ENCODE data around the gene CDIP1. TPM values are rescaled to one million over a fixed set of nuclear protein-coding genes. Genes with fewer than 3 reads are reported as not detected.

CDIP1 gene
- total RNA-seq, 1 donor from 2014 or later = 11.1 TPM

DNA sequence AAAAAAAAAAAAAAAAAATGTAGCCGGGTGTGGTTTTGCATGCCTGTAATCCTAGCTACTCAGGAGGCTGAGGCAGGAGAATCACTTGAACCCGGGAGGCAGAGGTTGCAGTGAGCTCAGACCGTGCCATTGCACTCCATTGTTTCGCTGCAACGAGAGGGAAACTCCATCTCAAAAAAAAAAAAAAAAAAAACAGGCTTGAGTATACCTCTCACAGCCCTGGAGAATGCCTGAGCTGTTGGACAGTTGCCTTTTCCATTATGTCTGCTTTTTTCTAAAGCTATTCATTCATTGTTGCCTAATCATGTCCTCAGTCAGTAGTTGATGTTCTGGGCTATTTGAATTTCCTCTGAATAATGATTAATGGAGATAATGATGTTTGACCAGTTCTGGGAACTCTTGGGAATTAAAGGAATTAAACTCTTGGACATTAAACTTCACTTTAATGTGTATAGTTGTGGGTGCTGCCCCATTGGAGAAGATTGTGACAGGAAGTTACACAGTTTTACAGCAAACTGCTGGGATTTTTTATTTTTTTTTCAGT, 50.5 kb downstream of the CDIP1 start:
- DNase-seq = no peak

GRCh38 chr16:4486126-4486893, 52.3 kb downstream of the CDIP1 start:
- no peak for DNase-seq

DNA sequence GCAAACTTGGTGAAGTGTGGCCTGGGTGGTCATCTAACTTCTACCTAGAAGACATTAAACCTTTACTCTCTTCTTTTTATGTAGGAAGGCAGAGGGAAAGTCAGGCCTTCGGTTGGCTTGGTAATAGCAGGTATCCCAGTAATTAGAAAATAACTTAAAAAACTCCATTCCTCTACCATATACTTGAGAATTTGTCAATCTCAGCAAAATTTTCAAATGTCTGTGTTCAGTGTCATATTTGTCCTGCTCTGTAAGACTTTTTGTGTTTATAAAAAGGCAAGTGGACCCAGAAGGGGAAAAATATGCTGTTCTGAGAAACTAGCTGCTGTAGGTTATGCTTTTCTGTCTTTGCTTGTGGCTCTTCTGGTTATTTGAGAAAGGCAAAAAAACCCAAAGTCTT, 56.6 kb downstream of the CDIP1 start:
- no peak for DNase-seq

DNA sequence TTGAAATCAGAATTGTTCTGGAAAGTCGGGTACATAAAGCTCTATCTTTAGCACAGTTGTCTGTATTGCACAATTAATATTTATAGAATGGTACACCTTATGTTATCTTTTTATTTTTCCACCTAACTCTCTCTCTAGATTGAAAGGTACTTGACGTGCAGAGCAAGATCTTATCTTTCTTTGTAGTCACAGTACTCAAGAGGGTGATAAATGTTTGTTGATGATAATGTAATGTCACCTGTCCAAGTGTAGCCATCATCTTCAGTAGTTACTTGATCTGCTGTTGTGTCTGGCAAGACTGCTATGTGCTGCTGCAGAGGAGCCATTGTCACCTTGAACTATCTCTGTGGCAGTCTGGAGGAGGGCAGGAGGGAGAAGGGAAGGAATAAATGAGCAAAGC, 57.0 kb downstream of the CDIP1 start:
- no peak for DNase-seq

- DNase-seq = no peak
These were observed 60.6 kb downstream of the CDIP1 start for GRCh38 chr16:4477966-4478365.

- peak; percentile 92 for DNase-seq
These were observed 62.4 kb downstream of the CDIP1 start, which contains the start of gene HMOX2 for GRCh38 chr16:4475880-4476788. Gene HMOX2, plus strand, starts transcription at chr16:4476398. Its CDS starts 29,127 bp downstream, at chr16:4505525.

- DNase-seq = peak; percentile 82
These were observed 64.2 kb downstream of the CDIP1 start, which contains the start of gene NMRAL1 for GRCh38 chr16:4474192-4474961. Gene NMRAL1, minus strand, starts transcription at chr16:4474625. Its CDS starts 493 bp downstream, at chr16:4474132.

- no peak for DNase-seq
These were observed 65.7 kb downstream of the CDIP1 start for GRCh38 chr16:4472880-4473279.

GRCh38 chr16:4471869-4472268, 66.7 kb downstream of the CDIP1 start:
- DNase-seq = no peak

DNA sequence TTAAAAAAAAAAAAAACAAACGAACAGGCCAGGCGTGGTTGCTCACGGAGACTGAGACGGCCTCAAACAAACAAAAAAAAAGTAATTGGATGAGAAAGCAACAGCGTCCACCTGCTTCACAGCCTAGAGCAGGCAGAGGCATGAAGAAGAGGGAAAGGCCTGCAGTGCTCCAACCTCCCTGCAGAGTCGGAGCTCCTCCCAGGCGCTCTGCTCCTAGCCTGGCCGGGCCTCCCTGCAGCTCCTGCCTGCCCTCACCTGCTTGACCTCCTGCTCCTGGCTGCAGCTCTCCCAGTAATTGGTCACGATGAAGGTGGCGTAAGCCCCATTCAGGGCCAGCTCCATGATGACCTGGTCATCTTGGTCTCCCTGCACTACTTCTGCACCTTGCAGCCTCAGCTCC, 69.6 kb downstream of the CDIP1 start:
- DNase-seq = no peak

- DNase-seq = no peak
These were observed 70.7 kb downstream of the CDIP1 start for GRCh38 chr16:4467916-4468315.

GRCh38 chr16:4465977-4466779, 72.4 kb downstream of the CDIP1 start:
- DNase-seq = no peak

DNA sequence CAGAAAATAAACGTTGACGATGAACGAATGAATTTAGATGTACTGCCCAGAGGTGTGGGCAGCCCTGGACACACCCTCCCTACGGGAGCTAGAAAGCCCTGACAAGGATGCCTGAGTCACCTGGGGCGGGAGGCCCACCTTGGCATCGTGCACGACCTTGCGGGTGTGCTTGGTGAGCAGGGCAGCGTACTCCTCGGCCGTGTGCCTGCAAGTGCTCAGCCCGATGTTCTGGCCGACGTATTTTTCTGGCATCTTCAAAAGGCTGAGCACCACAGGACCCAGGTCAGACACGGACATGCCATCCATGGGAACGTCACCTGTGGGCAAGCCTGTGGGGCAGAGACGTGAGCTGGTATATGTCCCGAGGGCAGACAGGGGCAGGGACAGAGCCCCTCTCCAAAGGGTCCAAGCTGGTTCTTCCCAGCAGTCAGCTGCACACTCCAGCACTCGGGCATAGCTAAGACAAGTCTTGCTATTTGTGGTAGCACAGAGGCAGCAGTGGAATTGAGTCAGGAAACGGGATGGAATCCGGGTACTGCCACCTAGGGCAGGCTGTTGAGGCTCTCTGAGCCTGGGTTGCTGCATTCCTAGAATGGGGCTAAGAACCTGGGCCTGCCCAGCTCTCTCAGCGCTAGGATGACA, 74.9 kb downstream of the CDIP1 start:
- DNase-seq = no peak

- no peak for DNase-seq
These were observed 77.1 kb downstream of the CDIP1 start for GRCh38 chr16:4461250-4462085.

- no peak for DNase-seq
These were observed 77.7 kb downstream of the CDIP1 start for GRCh38 chr16:4460936-4461249.

Other genes with a start within 250 kb of the CDIP1 start
- gene GLIS2, start 222.7 kb downstream of the CDIP1 start, total RNA-seq = 5.1 TPM
- gene PAM16, start 187.5 kb downstream of the CDIP1 start, total RNA-seq = 21.2 TPM
- gene VASN, start 166.9 kb downstream of the CDIP1 start, total RNA-seq = 2.5 TPM
- 38.8 TPM for gene CORO7, start 122.2 kb downstream of the CDIP1 start, total RNA-seq
- gene DNAJA3, start 112.9 kb downstream of the CDIP1 start, total RNA-seq = 32.1 TPM
- gene NMRAL1, start 64.1 kb downstream of the CDIP1 start, total RNA-seq = 51.2 TPM
- gene HMOX2, start 62.4 kb downstream of the CDIP1 start, total RNA-seq = 27.0 TPM
- not detected for gene C16orf96, start 17.6 kb upstream of the CDIP1 start, total RNA-seq
- gene UBALD1, start 76.1 kb upstream of the CDIP1 start, total RNA-seq = 1.7 TPM
- 41.5 TPM for gene MGRN1, start 86.1 kb upstream of the CDIP1 start, total RNA-seq
- 33.4 TPM for gene NUDT16L1, start 154.8 kb upstream of the CDIP1 start, total RNA-seq
- gene ANKS3, start 195.5 kb upstream of the CDIP1 start, total RNA-seq = 19.8 TPM
- 0.62 TPM for gene DNAAF8, start 195.8 kb upstream of the CDIP1 start, total RNA-seq
- 10.5 TPM for gene ZNF500, start 228.4 kb upstream of the CDIP1 start, total RNA-seq
- not detected for gene SEPTIN12, start 249.6 kb upstream of the CDIP1 start, total RNA-seq

All from occipital lobe (tissue), 2 donors.